ENCODE data around the gene OR12D1. TPM values are rescaled to one million over a fixed set of nuclear protein-coding genes. Genes with fewer than 3 reads are reported as not detected.
"Not testable (repeated sequence)": the region's sequence is repeated elsewhere in the genome, so short reads cannot be mapped to it uniquely, and the experiment has no call there.

The OR12D1 gene
- total RNA-seq, 1 experiment from 2014 or later, result not detected

DNA sequence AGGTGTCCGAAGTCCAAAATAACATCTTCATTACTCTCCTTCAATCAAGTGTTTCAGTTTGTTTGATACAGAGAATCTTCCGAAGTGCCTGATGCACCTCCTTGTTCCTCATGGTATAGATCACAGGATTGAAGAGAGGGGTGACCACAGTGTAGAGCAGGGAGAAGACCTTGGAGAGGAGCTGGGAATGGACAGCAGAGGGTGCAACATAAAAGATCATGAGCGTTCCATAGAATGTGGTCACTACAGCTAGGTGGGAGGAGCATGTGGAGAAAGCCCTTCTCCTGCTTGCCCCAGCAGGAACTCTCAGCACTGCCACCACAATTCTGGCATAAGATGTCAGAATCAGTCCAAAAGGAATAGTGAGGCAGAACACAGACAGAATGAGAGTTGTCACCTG lies 11.9 kb downstream of the OR12D1 start:
- BruUV-seq (replicated peaks), result no TSS peak
- ChIA-PET POLR2A (no interaction called here), CTCF (interaction anchor here (0.8 to 1.0 kb wide), 2 partner anchors 21 to 163 kb away, joined by 7 to 8 read pairs; no protein-coding TSS in a partner anchor)
- no peaks in the 10 kb centered on the region for H3K9me3 Mint-ChIP-seq (ENCODE audit: unreplicated experiment)
- Histone ChIP-seq H3K4me3 (ENCODE audit: low read depth, low read length) (no peak overlapping the region), H3K9me3 (no peaks in the 10 kb centered on the region), H3K4me1 (no peaks in the 10 kb centered on the region), H3K27me3 (replicated peaks; ENCODE audit: control insufficient read depth, insufficient read depth, low read length) (no peaks in the 10 kb centered on the region), H3K36me3 (ENCODE audit: control insufficient read depth, insufficient read depth, low read length) (no peaks in the 10 kb centered on the region)
- peak in 1 of 2 experiments; percentile 15 for TF ChIP-seq CTCF (IDR thresholded peaks at IDR 0.05; ENCODE audit: insufficient read depth in 1 of 2, low read depth in 1 of 2, low read length in 1 of 2, severe bottlenecking in 1 of 2, unreplicated experiment in 1 of 2)
- peak in 1 of 2 experiments; percentile 11 for DNase-seq
- no peaks in the 10 kb centered on the region for H3K36me3 Mint-ChIP-seq (ENCODE audit: insufficient read depth, unreplicated experiment)
- H3K27ac Mint-ChIP-seq (ENCODE audit: unreplicated experiment), result no peak overlapping the region
- H3K4me3 Mint-ChIP-seq (ENCODE audit: unreplicated experiment), result no peak overlapping the region
- intact Hi-C loops (cut with micrococcal nuclease; ENCODE audit: unreplicated experiment), result loop anchor here (1.0 kb wide), 1 partner anchor 163 kb away; no protein-coding TSS in a partner anchor
- no peaks in the 10 kb centered on the region for H3K4me1 Mint-ChIP-seq (ENCODE audit: low read depth, unreplicated experiment)
- H3K27me3 Mint-ChIP-seq (ENCODE audit: insufficient read depth, unreplicated experiment), result peaks cover 25% of the 10 kb centered on the region

- H3K4me1 ChIP-seq; CTCF ChIA-PET; H3K27ac Mint-ChIP-seq (ENCODE audit: unreplicated experiment); H3K36me3 Mint-ChIP-seq (ENCODE audit: insufficient read depth, unreplicated experiment); H3K4me3 Mint-ChIP-seq (ENCODE audit: unreplicated experiment); DNase-seq; H3K4me1 Mint-ChIP-seq (ENCODE audit: low read depth, unreplicated experiment); H3K4me3 ChIP-seq (ENCODE audit: low read depth, low read length); H3K9me3 Mint-ChIP-seq (ENCODE audit: unreplicated experiment); POLR2A ChIA-PET; H3K36me3 ChIP-seq (ENCODE audit: control insufficient read depth, insufficient read depth, low read length); H3K9me3 ChIP-seq; intact Hi-C loops (cut with micrococcal nuclease; ENCODE audit: unreplicated experiment); BruUV-seq (replicated peaks); H3K27me3 ChIP-seq (replicated peaks; ENCODE audit: control insufficient read depth, insufficient read depth, low read length): not testable (repeated sequence)
- peaks cover 18% of the 10 kb centered on the region for H3K27me3 Mint-ChIP-seq (ENCODE audit: insufficient read depth, unreplicated experiment)
These were observed 22.0 kb downstream of the OR12D1 start for GRCh38 chr6:29436730-29437129.

DNA sequence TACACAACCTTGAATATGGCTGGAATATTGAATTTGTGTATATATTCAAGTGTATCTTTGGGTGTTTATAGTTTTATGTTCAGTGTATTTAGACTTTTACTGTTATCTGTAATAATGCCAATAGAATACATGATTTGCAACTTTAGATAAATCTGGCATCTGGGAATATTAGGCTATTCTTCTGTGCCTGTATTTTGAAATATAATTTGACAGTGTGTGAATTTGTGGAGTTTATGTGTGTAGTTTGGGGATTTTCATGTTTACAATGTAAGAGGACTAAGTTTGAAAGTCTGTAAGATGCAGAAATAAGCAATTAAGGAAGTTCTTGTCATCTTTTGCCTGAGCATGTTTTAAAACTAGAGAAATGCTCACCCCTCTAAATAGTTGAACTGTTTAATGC lies 24.3 kb downstream of the OR12D1 start, which contains the start of gene OR10C1:
Gene OR10C1 (plus strand): TSS at position 301 of the 400 bp plus-strand sequence. CDS start 710 bp downstream, outside the sequence.
- Histone ChIP-seq H3K9me3 (no peaks in the 10 kb centered on the region), H3K4me1 (no peaks in the 10 kb centered on the region), H3K4me3 (ENCODE audit: low read depth, low read length) (no peak within 1 kb of the TSS), H3K27me3 (replicated peaks; ENCODE audit: control insufficient read depth, insufficient read depth, low read length) (no peaks in the 10 kb centered on the region), H3K36me3 (ENCODE audit: control insufficient read depth, insufficient read depth, low read length) (no peaks in the 10 kb centered on the region)
- ChIA-PET CTCF (no interaction called here), POLR2A (no interaction called here)
- H3K27me3 Mint-ChIP-seq (ENCODE audit: insufficient read depth, unreplicated experiment), result peaks cover 14% of the 10 kb centered on the region
- TF ChIP-seq CTCF (IDR thresholded peaks at IDR 0.05; ENCODE audit: insufficient read depth in 1 of 2, low read depth in 1 of 2, low read length in 1 of 2, severe bottlenecking in 1 of 2, unreplicated experiment in 1 of 2), result no peak
- BruUV-seq (replicated peaks), result no TSS peak
- no peaks in the 10 kb centered on the region for H3K36me3 Mint-ChIP-seq (ENCODE audit: insufficient read depth, unreplicated experiment)
- intact Hi-C loops (cut with micrococcal nuclease; ENCODE audit: unreplicated experiment), result no loop called here
- H3K27ac Mint-ChIP-seq (ENCODE audit: unreplicated experiment), result no peak within 1 kb of the TSS
- no peak for DNase-seq
- H3K4me3 Mint-ChIP-seq (ENCODE audit: unreplicated experiment), result no peak within 1 kb of the TSS
- no peaks in the 10 kb centered on the region for H3K4me1 Mint-ChIP-seq (ENCODE audit: low read depth, unreplicated experiment)
- H3K9me3 Mint-ChIP-seq (ENCODE audit: unreplicated experiment), result peaks cover 3% of the 10 kb centered on the region

GRCh38 chr6:29442719-29443118 lies 28.0 kb downstream of the OR12D1 start:
- H3K9me3 Mint-ChIP-seq (ENCODE audit: unreplicated experiment), result peaks cover 15% of the 10 kb centered on the region
- no peak overlapping the region for H3K4me3 Mint-ChIP-seq (ENCODE audit: unreplicated experiment)
- TF ChIP-seq CTCF (IDR thresholded peaks at IDR 0.05; ENCODE audit: insufficient read depth in 1 of 2, low read depth in 1 of 2, low read length in 1 of 2, severe bottlenecking in 1 of 2, unreplicated experiment in 1 of 2), result no peak
- ChIA-PET CTCF (no interaction called here), POLR2A (no interaction called here)
- no peak overlapping the region for H3K27ac Mint-ChIP-seq (ENCODE audit: unreplicated experiment)
- no peaks in the 10 kb centered on the region for H3K4me1 Mint-ChIP-seq (ENCODE audit: low read depth, unreplicated experiment)
- H3K36me3 ChIP-seq (ENCODE audit: control insufficient read depth, insufficient read depth, low read length), result no peaks in the 10 kb centered on the region
- H3K4me1 ChIP-seq, result no peaks in the 10 kb centered on the region
- intact Hi-C loops (cut with micrococcal nuclease; ENCODE audit: unreplicated experiment), result no loop called here
- no TSS peak for BruUV-seq (replicated peaks)
- no peaks in the 10 kb centered on the region for H3K36me3 Mint-ChIP-seq (ENCODE audit: insufficient read depth, unreplicated experiment)
- no peaks in the 10 kb centered on the region for H3K9me3 ChIP-seq
- DNase-seq, result no peak
- peaks cover 17% of the 10 kb centered on the region for H3K27me3 Mint-ChIP-seq (ENCODE audit: insufficient read depth, unreplicated experiment)
- no peak overlapping the region for H3K4me3 ChIP-seq (ENCODE audit: low read depth, low read length)
- H3K27me3 ChIP-seq (replicated peaks; ENCODE audit: control insufficient read depth, insufficient read depth, low read length), result no peaks in the 10 kb centered on the region

DNA sequence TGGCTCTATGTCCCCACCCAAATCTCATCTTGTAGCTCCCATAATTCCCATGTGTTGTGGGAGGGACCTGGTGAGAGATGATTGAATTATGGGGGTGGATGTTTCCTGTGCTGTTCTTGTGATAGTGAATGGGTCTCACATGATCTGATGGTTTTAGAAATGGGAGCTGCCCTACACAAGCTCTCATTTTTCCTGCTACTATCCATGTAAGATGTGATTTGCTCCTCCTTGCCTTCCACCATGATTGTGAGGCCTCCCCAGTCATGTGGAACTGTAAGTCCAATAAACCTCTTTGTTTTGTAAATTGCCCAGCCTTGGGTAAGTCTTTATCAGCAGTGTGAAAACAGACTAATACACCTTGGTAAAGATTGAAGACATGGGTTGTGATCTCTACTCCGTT lies 29.3 kb downstream of the OR12D1 start:
- H3K4me3 ChIP-seq (ENCODE audit: low read depth, low read length); intact Hi-C loops (cut with micrococcal nuclease; ENCODE audit: unreplicated experiment); H3K27me3 ChIP-seq (replicated peaks; ENCODE audit: control insufficient read depth, insufficient read depth, low read length); H3K9me3 ChIP-seq; H3K36me3 Mint-ChIP-seq (ENCODE audit: insufficient read depth, unreplicated experiment); DNase-seq; BruUV-seq (replicated peaks); H3K4me3 Mint-ChIP-seq (ENCODE audit: unreplicated experiment); H3K27ac Mint-ChIP-seq (ENCODE audit: unreplicated experiment); H3K4me1 Mint-ChIP-seq (ENCODE audit: low read depth, unreplicated experiment); H3K4me1 ChIP-seq; CTCF ChIA-PET; H3K36me3 ChIP-seq (ENCODE audit: control insufficient read depth, insufficient read depth, low read length); POLR2A ChIA-PET: not testable (repeated sequence)
- Mint-ChIP-seq H3K9me3 (ENCODE audit: unreplicated experiment) (peaks cover 15% of the 10 kb centered on the region), H3K27me3 (ENCODE audit: insufficient read depth, unreplicated experiment) (peaks cover 17% of the 10 kb centered on the region)
